Endothelial cell (in vitro differentiated cells): ENCODE data around the gene HHIPL1. TPM values are rescaled to one million over a fixed set of nuclear protein-coding genes. Genes with fewer than 3 reads are reported as not detected.
A peak's percentile ranks its signal among the peaks of the same experiment; 100 is the strongest.

Experiments used
- DNase-seq: peaks from one replicate; pipeline ENCODE4 v3.0.0; 2021; ENCODE audit warnings: low spot score
- H3K27ac Mint-ChIP-seq: one replicate; pipeline ENCODE4 v1.8.0; 2021; ENCODE audit warnings: mixed read lengths, inconsistent platforms; ENCODE audit not compliant: unreplicated experiment
- H3K27me3 Mint-ChIP-seq: one replicate; pipeline ENCODE4 v1.8.0; 2021; ENCODE audit warnings: mild to moderate bottlenecking, moderate library complexity, mixed read lengths, inconsistent platforms; ENCODE audit not compliant: unreplicated experiment
- H3K36me3 Mint-ChIP-seq: one replicate; pipeline ENCODE4 v1.8.0; 2021; ENCODE audit warnings: mild to moderate bottlenecking, low read depth, mixed read lengths, inconsistent platforms; ENCODE audit not compliant: unreplicated experiment
- H3K4me1 Mint-ChIP-seq: one replicate; pipeline ENCODE4 v1.8.0; 2021; ENCODE audit warnings: mild to moderate bottlenecking, mixed read lengths, inconsistent platforms; ENCODE audit not compliant: unreplicated experiment
- H3K4me3 Mint-ChIP-seq: one replicate; pipeline ENCODE4 v1.8.0; 2021; ENCODE audit warnings: mild to moderate bottlenecking, mixed read lengths, inconsistent platforms; ENCODE audit not compliant: unreplicated experiment
- H3K9me3 Mint-ChIP-seq: one replicate; pipeline ENCODE4 v1.8.0; 2021; ENCODE audit warnings: mixed read lengths, inconsistent platforms; ENCODE audit not compliant: unreplicated experiment
- total RNA-seq: library from RNA; stranded (reverse); fragmentation: NEBNext Ultra II Directional; extraction: Animal tissue kit (Norgen Biotek cat#: 25700); gene quantifications from one replicate; pipeline ENCODE4 v1.2.1, GENCODE V29; 2021; ENCODE audit not compliant: unreplicated experiment
- TF ChIP-seq, protein P1 (sequence below): fragments of 200-600 bp; sonication (generic); IDR thresholded peaks from one replicate; pipeline ENCODE4 v1.5.0; 2021; ENCODE audit warnings: antibody characterized with exemption; ENCODE audit not compliant: unreplicated experiment

The HHIPL1 gene
- total RNA-seq, 1 donor from 2014 or later, result 15.1 TPM

DNA sequence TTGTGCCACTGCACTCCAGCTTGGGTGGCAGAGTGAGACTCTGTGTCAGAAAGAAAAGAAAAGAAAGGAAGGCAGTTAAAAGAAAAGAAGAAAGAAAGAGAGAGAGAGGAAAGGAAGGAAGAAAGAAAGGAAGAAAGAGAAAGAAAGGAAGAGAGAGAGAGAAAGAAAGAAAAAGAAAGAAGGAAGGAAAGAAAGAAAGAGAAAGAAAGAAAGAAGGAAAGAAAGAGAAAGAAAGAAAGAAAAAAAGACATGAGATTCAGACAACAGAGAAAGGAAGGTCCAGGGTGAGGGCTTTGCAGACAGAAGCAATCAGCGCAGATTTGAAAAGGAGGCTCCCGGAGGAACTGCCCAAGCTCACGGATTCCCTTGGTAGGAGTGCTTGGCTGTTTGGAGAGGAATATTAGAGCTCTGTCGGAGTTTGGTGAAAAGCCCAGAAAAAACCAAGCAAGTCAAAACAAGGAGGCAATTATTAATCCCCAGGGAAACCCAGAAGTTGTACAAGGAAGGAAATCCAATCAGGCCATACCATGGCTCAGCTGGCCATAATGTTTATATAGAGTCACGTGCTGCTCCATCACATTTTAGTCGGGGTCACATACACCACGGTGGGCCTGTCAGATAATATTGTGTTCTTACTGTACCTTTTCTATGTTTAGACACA is 29.3 kb upstream of the HHIPL1 start:
- peaks cover 2% of the 10 kb centered on the region for H3K27me3 Mint-ChIP-seq
- no peaks in the 10 kb centered on the region for H3K36me3 Mint-ChIP-seq
- no peak overlapping the region for H3K4me3 Mint-ChIP-seq
- TF ChIP-seq, protein P1, sequence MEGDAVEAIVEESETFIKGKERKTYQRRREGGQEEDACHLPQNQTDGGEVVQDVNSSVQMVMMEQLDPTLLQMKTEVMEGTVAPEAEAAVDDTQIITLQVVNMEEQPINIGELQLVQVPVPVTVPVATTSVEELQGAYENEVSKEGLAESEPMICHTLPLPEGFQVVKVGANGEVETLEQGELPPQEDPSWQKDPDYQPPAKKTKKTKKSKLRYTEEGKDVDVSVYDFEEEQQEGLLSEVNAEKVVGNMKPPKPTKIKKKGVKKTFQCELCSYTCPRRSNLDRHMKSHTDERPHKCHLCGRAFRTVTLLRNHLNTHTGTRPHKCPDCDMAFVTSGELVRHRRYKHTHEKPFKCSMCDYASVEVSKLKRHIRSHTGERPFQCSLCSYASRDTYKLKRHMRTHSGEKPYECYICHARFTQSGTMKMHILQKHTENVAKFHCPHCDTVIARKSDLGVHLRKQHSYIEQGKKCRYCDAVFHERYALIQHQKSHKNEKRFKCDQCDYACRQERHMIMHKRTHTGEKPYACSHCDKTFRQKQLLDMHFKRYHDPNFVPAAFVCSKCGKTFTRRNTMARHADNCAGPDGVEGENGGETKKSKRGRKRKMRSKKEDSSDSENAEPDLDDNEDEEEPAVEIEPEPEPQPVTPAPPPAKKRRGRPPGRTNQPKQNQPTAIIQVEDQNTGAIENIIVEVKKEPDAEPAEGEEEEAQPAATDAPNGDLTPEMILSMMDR, result no peak
- H3K27ac Mint-ChIP-seq, result no peak overlapping the region
- no peaks in the 10 kb centered on the region for H3K9me3 Mint-ChIP-seq
- H3K4me1 Mint-ChIP-seq, result peaks cover 39% of the 10 kb centered on the region
- no peak for DNase-seq

DNA sequence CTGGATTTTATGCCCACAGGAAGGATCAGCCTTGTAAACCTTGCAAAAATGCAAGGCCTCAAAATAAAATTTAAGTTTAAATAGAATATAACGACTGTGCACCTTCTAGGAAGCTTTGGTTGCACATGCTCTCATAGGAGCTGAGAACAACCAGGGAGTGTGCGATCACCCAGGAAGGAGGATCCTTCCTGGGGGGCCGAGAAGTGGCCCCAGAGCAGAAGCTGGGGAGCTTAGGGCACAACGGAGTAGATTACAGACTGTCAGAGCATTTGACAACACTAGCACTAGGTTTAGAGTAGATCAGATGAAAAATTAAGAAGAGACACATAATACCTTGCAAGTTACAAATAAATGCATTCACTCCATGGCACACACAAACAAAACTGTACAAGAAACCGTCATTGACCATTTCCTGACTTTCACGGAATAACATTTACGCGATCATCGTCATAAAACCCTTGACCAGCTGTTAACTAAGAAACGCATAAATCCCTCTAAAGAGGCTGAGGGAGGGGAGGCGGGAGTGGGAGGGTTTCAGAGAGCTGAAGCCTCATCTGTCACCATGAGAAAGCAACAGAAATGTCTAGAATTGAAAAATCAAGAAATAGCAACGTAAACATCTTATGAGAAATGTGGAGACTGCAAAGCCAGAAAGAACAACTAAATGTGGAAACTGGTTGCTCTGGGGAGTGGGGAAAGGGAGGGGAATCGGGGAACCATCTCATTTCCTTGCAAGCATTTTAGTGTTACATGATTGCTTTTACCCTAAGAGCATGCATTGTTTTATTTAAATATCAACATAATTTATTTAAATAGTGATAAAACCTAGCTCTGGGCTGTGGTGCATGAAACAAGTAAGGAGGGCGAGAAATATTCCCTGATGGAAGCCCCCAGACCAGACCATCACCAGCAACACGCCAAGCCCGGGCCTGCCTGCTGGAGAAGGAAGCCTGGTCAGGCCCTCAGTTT is 27.8 kb upstream of the HHIPL1 start:
- H3K36me3 Mint-ChIP-seq, result no peaks in the 10 kb centered on the region
- peak overlapping the region; percentile 61 for H3K27ac Mint-ChIP-seq
- DNase-seq, result no peak
- H3K9me3 Mint-ChIP-seq, result no peaks in the 10 kb centered on the region
- peaks cover 4% of the 10 kb centered on the region for H3K27me3 Mint-ChIP-seq
- peak overlapping the region; percentile 42 for H3K4me3 Mint-ChIP-seq
- H3K4me1 Mint-ChIP-seq, result peaks cover 44% of the 10 kb centered on the region
- TF ChIP-seq, protein P1, result no peak

DNA sequence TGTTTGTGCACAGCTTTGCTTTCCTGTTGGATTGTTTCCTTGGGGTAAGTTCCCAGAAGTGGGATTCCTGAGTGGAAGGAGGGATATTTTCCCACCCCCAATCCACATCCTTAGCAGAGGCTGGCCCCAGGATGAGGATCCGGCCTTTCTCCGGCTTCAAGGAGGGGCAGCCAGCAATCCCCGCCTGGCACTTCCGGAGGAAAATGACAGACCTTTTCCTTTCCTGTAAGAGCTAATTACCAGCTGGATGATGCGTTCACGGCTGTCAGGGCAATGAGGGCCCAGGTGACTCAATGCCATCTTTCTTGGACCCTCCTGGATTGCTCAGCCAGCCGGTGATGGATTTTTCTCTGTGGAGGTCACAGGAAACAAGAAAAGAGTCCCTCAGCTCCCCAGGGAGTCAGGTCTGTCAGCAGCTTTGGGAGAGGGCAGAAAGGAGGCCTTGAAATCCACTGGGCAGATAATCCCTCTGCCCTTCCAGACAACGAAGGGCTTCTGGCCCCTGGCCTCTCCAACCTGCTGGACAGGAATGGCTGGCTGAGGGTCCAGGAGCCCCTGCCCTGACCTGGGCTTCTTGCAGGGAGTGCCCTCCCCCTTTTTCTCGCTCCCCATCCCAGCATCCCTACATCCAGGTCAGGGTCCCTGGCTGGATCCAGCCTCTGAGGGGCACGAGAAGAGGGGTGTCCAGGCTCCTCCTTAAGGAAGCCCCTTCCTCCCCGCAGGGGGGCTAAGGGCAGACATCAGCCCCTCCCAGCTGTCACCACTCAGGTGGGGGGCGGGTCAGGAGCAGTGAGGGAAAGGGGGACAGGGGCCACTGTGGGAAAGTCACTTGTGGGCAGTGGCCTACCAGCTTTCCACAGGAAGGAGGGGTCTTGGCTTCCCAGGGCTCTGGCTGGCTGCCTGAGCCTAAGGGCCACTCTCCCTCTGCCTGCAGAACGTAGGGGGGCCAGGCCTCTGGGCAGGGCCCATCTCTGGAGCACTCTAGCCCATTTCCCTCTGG is 24.8 kb upstream of the HHIPL1 start:
- H3K27me3 Mint-ChIP-seq, result peaks cover 4% of the 10 kb centered on the region

DNA sequence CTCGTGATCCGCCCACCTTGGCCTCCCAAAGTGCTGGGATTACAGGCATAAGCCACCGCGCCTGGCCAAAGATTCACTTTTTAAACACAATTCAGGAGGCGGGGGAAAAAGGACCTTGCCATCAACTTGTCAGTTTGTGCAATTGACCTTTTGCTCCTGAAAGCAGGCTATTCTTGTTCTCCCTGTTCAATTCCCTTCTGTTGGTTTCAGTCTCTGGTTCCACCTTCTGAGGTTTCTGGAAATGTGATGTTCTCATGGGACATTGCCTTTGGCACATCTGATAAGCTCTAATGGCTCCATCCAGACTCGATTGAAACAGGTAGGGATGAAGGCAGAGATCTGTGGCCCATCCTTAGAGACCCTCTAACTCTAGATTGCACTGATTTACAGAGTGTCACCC is 23.0 kb upstream of the HHIPL1 start:
- Mint-ChIP-seq H3K9me3 (no peaks in the 10 kb centered on the region), H3K4me1 (peaks cover 34% of the 10 kb centered on the region), H3K27me3 (peaks cover 3% of the 10 kb centered on the region), H3K27ac (peak overlapping the region; percentile 9), H3K36me3 (no peaks in the 10 kb centered on the region), H3K4me3 (no peak overlapping the region)
- no peak for DNase-seq
- TF ChIP-seq, protein P1, result no peak

More for the DNA sequence above, 24.8 kb upstream of the HHIPL1 start:
- peak; percentile 70 for DNase-seq
- Mint-ChIP-seq H3K4me1 (peaks cover 49% of the 10 kb centered on the region), H3K27ac (peak overlapping the region; percentile 84), H3K36me3 (no peaks in the 10 kb centered on the region), H3K4me3 (no peak overlapping the region), H3K9me3 (no peaks in the 10 kb centered on the region)
- TF ChIP-seq, protein P1, result no peak
